Peyer's patch (tissue), 4 donors: ENCODE data around the gene CAMK2B.

Experiments used
- POLR2A ChIP-seq, 2 donors: fragments of 450-650 bp; IDR thresholded peaks; one replicate each; pipeline ENCODE4 v1.5.1; 2017; ENCODE audit warnings: antibody characterized with exemption in 2 of 2, mild to moderate bottlenecking in 2 of 2, moderate library complexity in 2 of 2
- TF ChIP-seq, protein P1 (sequence below), 6 experiments: fragments of 450-650 bp in 4 of 6; fragments of 200-600 bp in 2 of 6; sonication (generic) in 1 of 6; IDR thresholded peaks; one replicate each; pipeline ENCODE4 v1.5.1; 2017 to 2019; ENCODE audit warnings: antibody characterized with exemption in 6 of 6, mild to moderate bottlenecking in 3 of 6, moderate library complexity in 1 of 6

DNA sequence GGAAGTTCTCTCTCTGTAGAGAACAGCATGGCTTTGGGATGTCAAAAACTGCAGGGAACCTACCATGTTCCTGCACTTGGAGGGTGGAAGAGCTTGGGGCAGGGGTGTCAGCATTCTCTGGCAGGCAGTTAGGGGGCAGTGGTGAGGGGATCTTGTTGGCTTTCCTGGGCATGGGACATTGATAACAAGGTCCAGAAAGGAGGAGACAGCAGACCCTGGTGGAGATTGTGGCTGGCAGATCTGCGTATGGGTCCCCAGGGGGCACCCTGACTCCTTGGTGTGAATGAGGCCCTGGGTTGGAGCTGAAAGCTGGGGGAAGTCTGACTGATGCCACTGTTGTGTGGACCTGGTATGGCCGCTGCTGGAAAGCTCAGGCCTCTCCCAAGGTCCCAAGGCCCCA, 22.9 kb upstream of the CAMK2B start:
- TF ChIP-seq, protein P1, sequence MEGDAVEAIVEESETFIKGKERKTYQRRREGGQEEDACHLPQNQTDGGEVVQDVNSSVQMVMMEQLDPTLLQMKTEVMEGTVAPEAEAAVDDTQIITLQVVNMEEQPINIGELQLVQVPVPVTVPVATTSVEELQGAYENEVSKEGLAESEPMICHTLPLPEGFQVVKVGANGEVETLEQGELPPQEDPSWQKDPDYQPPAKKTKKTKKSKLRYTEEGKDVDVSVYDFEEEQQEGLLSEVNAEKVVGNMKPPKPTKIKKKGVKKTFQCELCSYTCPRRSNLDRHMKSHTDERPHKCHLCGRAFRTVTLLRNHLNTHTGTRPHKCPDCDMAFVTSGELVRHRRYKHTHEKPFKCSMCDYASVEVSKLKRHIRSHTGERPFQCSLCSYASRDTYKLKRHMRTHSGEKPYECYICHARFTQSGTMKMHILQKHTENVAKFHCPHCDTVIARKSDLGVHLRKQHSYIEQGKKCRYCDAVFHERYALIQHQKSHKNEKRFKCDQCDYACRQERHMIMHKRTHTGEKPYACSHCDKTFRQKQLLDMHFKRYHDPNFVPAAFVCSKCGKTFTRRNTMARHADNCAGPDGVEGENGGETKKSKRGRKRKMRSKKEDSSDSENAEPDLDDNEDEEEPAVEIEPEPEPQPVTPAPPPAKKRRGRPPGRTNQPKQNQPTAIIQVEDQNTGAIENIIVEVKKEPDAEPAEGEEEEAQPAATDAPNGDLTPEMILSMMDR (IDR thresholded peaks at IDR 0.05), result no peak
- no peak for TF ChIP-seq POLR2A (IDR thresholded peaks at IDR 0.05)
